ENCODE measurements around the gene PHF8. TPM values are rescaled to one million over a fixed set of nuclear protein-coding genes. Genes with fewer than 3 reads are reported as not detected.
A peak's percentile ranks its signal among the peaks of the same experiment; 100 is the strongest.

PHF8 gene
- total RNA-seq, 1 donor from 2014 or later = 22.3 TPM

DNA sequence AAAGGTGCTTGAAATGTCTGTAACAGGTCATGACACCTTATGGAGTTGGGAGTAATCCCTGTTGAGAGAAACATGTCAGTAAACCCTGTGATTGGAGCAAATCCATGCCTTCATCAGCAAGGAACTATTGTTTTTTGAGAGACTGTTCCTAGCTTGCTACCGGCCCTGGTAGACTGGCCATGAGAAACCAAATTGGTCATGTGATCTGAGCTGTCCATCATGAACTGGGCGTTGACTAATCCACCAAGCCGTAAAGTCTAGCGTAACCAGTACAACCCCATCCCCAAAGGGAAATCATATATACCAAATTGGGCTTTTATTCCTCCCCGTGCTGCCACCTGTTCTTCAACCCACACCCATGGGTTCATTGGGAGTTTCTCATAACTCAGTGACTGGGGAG lies 143.7 kb downstream of the PHF8 start:
- TF ChIP-seq, protein P1, sequence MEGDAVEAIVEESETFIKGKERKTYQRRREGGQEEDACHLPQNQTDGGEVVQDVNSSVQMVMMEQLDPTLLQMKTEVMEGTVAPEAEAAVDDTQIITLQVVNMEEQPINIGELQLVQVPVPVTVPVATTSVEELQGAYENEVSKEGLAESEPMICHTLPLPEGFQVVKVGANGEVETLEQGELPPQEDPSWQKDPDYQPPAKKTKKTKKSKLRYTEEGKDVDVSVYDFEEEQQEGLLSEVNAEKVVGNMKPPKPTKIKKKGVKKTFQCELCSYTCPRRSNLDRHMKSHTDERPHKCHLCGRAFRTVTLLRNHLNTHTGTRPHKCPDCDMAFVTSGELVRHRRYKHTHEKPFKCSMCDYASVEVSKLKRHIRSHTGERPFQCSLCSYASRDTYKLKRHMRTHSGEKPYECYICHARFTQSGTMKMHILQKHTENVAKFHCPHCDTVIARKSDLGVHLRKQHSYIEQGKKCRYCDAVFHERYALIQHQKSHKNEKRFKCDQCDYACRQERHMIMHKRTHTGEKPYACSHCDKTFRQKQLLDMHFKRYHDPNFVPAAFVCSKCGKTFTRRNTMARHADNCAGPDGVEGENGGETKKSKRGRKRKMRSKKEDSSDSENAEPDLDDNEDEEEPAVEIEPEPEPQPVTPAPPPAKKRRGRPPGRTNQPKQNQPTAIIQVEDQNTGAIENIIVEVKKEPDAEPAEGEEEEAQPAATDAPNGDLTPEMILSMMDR (IDR thresholded peaks at IDR 0.05) = no peak
- TF ChIP-seq EZH2 (IDR thresholded peaks at IDR 0.05) (no peak), EZH2phosphoT487 (IDR thresholded peaks at IDR 0.05) (no peak)
- H4K20me1 ChIP-seq (ENCODE audit: low read depth) = no peaks in the 10 kb centered on the region

DNA sequence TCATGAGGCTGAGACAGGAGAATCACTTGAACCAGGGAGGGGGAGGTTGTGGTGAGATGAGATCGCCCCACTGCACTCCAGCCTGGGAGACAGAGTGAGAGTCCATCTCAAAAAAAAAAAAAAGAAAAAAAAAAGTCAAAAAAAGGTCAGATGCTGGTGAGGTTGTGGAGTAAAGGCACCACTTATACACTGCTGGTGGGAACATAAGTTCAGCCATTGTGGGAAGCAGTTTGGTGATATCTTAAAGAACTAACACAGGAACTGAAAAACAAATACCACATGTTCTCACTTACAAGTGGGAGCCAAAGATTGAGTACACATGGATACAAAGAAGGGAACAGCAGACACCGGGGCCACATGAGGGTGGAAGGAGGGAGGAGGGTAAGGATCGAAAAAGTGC lies 149.0 kb downstream of the PHF8 start:
- Mint-ChIP-seq H3K36me3 (no peaks in the 10 kb centered on the region), H3K9me3 (peaks cover 28% of the 10 kb centered on the region)
- H3F3A ChIP-seq (ENCODE audit: low read depth) = no peaks in the 10 kb centered on the region

More for the DNA sequence above, 143.7 kb downstream of the PHF8 start:
- H3K9ac ChIP-seq = no peak overlapping the region
- H3K27me3 ChIP-seq = no peaks in the 10 kb centered on the region
- H3K36me3 ChIP-seq = no peaks in the 10 kb centered on the region
- peaks cover 19% of the 10 kb centered on the region for H3K9me3 Mint-ChIP-seq
- no peaks in the 10 kb centered on the region for H3K79me2 ChIP-seq (ENCODE audit: low read depth)
- H3K27ac ChIP-seq = no peak overlapping the region
- H3F3A ChIP-seq (ENCODE audit: low read depth) = no peaks in the 10 kb centered on the region
- no peaks in the 10 kb centered on the region for H3K4me1 ChIP-seq
- no peak overlapping the region for H3K4me3 ChIP-seq
- no peaks in the 10 kb centered on the region for H3K4me1 Mint-ChIP-seq
- no peak for DNase-seq (ENCODE audit: low spot score)
- H3K27ac Mint-ChIP-seq = no peak overlapping the region
- no peak overlapping the region for H3K4me3 Mint-ChIP-seq
- no peaks in the 10 kb centered on the region for H3K36me3 Mint-ChIP-seq
- no peak overlapping the region for H2AFZ ChIP-seq (replicated peaks)
- peaks cover 4% of the 10 kb centered on the region for H3K9me3 ChIP-seq (ENCODE audit: low read depth)
- no peak overlapping the region for H3K4me2 ChIP-seq
- H3K27me3 Mint-ChIP-seq (ENCODE audit: insufficient read depth, low read depth) = peaks cover 2% of the 10 kb centered on the region

More for the DNA sequence above, 149.0 kb downstream of the PHF8 start:
- Mint-ChIP-seq H3K27me3 (ENCODE audit: insufficient read depth, low read depth) (peaks cover 2% of the 10 kb centered on the region), H3K27ac (no peak overlapping the region), H3K4me3 (no peak overlapping the region), H3K4me1 (no peaks in the 10 kb centered on the region)
- no peak overlapping the region for H3K9ac ChIP-seq
- H3K9me3 ChIP-seq (ENCODE audit: low read depth) = no peaks in the 10 kb centered on the region
- H2AFZ ChIP-seq (replicated peaks) = no peak overlapping the region
- no peaks in the 10 kb centered on the region for H3K79me2 ChIP-seq (ENCODE audit: low read depth)
- no peaks in the 10 kb centered on the region for H3K4me1 ChIP-seq
- no peak overlapping the region for H3K4me3 ChIP-seq
- no peaks in the 10 kb centered on the region for H3K36me3 ChIP-seq
- H3K27ac ChIP-seq = no peak overlapping the region
- no peaks in the 10 kb centered on the region for H4K20me1 ChIP-seq (ENCODE audit: low read depth)
- no peak for DNase-seq (ENCODE audit: low spot score)
- no peak for TF ChIP-seq EZH2phosphoT487 (IDR thresholded peaks at IDR 0.05)
- TF ChIP-seq, protein P1 (IDR thresholded peaks at IDR 0.05) = no peak
- no peak overlapping the region for H3K4me2 ChIP-seq
- no peaks in the 10 kb centered on the region for H3K27me3 ChIP-seq

Small RNAs within 50 kb of the gene (small RNA-seq; reads per million reads assigned to genes)
- gene RNA5SP505 = 0.59 reads per million, percentile 62 among the genes with 10 or more reads in this experiment

Other genes with a start within 250 kb of the PHF8 start
- 4.6 and 5.1 TPM in 2 replicates for gene FAM120C, start 138.8 kb upstream of the PHF8 start, total RNA-seq (ENCODE audit: low replicate concordance)